Smooth muscle cell of the brain vasculature (primary cell): ENCODE results near the gene GPR141.

Source experiments
- DNase-seq: peaks from one replicate; pipeline ENCODE4 v3.0.0-alpha.2; 2012; ENCODE audit warnings: low read depth, low spot score

GPR141 gene

GRCh38 chr7:37683246-37684120 is at the start of gene GPR141:
TSS of gene GPR141 (plus strand) at chr7:37683766. CDS start at chr7:37740394, 56,628 bp downstream.
- DNase-seq: no peak

- no peak for DNase-seq
Observed at GRCh38 chr7:37635346-37635745, 48.2 kb upstream of the GPR141 start.

- no peak for DNase-seq
Observed at GRCh38 chr7:37642028-37642540, 41.5 kb upstream of the GPR141 start.

DNA sequence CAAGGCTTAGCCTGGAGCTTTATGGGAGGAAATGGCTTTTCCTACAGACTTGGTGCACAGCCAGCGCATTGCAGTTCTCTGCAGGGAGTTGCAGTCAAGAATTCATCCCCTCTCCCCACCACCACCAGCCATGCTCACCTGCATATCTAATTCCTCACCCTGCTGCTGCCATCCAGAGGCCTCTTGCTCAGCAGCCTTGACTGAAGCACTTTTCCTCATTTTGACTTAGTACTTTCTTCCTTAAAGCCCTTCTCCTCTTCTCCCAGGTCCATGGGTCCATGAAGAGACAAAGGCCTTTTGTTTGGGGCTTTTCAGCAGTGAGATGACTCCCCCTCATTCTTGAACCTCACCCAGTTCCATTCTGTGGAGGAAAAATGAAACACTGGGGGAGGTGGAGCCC is 39.7 kb upstream of the GPR141 start:
- no peak for DNase-seq

DNA sequence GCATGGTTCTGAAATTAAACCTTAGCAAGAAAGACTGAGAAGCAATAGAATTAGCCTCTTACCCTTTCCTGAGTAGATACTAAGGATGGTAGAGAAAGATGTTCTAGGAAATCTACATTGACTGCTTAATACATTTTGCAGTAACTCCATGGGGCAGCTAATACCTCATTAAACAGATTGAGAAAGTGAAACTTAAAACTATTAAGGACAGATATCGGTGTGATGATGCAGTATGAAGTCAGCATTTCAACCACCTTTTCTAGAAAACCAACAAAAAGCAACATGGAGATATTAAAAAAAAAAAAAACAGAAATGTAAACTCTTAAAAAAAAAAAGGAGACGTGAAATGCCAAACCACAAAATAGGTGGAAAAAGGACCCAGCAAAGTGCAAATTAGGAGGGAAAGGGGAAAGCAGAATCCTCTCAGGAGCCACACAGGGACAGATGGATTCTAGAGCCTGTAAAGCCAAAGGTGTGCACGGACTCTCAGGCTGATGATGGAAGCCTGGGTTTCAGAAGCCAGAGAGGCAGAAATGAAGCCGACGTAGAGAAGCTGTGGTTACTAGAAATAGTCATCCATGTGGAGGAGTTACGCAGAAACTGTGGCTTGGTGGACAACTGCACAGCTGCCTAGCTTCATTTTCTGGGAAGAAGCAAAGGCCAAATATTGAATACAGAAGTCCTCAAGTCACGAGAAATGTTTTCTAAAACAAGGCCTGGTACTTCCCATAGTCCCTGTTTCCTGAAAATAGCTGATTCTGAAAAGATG is 38.1 kb upstream of the GPR141 start:
- no peak for DNase-seq

GRCh38 chr7:37656913-37657530 is 26.5 kb upstream of the GPR141 start:
- DNase-seq: no peak

DNA sequence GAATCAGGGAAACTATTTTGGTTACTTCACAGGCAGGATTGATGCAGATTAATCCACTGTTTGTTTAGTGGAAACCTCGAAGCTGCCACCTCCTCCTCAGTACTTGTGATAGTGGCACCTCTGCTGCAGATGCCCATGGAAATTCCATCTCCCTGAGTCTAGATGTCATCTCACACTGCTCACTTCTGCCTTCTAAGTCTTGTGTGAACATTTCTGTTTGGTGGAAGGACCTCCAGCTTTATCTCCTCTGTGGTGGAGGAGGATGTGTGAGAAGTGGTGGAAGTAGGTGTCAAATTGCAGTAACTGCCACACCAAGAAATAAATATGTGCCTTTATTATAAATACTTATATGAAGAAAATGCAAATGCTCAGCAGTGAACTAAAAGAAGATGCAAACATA is 25.8 kb upstream of the GPR141 start:
- DNase-seq: no peak

DNA sequence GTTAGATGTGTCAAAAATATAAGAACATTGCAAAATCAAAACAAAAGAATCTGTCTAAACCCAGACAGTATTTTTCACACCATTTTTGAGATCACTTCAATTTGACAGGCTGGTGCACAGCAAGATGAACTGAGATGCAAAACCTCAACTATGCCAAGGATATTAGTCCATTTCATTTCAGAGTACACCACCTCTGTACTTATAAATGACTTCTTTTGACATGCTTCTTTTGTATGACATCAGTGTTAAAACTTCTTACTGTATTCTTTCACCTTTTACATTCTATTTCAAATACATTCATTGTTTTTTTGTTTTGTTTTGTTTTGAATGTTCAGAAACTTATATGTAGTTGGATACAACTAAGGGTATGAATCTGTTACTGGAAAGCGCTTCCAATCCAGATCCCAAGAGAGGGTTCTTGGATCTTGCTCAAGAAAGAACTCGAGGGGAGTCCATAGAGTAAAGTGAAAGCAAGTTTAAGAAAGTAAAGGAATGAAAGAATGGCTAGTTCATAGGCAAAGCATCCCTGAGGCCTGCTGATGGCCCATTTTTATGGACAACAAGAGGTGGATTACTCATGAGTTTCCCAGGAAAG is 23.5 kb upstream of the GPR141 start:
- no peak for DNase-seq

DNA sequence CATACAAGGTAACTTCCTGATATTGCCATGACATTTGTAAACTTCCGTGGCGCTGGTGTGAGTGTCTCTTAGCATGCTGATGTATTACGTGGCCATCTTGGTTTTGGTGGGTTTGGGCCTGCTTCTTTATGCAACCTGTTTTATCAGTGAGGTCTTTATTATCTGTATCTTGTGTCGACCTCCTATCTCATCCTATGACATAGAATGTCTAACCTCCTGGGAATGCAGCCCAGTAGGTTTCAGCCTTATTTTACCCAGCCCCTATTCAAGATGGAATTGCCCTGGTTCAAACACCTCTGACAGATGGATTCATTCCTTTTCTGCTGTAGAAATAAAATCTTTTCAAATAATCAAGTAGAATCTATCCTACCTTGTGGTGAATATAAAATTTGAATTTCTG is 23.0 kb upstream of the GPR141 start:
- DNase-seq: no peak

DNA sequence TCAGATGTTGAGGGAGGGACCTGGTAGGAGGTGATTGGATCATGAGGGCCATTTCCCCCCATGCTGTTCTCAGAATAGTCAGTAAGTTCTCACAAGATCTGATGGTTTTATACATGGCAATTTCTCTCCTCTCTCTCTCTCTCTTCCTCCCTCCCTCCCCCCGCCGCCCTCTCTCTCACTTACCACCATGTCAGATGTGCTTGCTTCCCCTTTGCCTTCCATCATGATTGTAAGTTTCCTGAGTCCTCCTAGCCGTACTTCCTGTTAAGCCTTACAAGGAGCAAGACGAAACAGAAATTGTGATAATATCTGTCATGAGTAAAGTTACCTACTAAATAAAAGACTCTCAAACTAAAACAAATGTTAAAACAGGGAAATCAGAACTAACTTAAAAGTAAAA is 19.9 kb upstream of the GPR141 start:
- DNase-seq: no peak

DNA sequence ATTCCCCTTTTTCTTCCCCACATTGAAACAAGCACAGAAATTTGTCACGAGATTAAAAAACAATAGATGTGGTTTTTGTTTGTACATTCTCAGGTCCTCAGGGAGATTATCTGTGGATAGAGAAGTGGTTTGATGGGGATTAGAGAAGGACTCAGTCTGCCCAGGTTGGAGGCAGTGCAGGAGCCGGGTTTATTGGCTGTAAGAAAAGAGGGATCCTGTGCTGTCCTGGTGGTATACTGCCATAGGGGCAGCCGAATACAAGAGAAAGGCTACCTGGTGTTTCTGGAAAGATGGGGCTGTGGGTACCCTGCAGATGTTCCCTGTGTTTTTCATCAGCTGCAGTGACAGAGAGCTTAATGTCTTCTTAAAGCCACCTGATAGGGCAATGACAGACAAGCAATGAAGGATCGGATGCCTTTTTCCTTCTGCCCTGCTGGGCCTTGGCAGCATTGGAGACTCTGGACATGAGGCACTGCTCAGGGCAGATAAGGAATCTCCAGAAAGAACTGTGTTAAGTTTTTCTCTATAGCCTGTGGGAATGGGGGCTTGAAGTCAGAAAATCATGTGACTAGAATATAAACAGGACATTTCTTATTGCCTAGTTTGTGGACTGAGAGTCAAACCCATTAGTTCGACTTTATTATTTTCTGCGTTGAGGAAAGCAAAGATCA is 18.1 kb upstream of the GPR141 start:
- no peak for DNase-seq

DNA sequence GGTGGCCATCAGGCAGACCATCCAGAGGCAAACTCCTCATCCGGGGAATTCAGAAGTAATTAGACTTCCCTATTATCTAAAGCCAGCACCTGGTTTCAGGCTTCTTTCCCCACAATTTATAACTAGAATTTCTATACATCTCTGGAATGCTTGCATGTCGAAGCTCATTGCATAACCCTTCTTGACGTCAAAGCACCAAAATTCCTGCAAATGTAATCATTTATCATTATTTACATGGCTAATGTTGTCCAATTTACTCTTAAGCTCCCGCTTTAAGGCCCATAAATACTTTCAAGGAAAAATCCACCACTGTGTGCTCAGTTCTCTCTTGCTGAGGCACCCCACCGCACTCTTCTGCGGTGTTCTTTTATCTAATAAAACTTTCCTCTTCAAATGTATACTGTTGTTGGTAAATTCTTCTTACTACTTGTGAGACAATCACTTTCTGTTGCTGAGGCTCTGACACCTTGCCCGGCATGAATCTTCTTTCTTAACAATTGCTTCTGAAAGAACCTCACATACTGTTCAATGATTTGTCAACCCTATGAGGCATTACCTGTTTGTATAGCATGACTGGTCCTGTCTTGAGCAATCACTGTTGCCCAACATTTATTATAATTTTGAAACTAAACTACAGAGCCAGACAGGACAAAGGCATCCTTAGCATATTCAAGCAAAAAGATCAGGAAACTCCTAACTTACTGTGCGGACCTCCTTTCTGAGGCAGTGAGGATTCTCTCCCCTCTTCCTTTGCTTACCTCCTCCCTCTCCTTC is 17.4 kb upstream of the GPR141 start:
- DNase-seq: no peak

DNA sequence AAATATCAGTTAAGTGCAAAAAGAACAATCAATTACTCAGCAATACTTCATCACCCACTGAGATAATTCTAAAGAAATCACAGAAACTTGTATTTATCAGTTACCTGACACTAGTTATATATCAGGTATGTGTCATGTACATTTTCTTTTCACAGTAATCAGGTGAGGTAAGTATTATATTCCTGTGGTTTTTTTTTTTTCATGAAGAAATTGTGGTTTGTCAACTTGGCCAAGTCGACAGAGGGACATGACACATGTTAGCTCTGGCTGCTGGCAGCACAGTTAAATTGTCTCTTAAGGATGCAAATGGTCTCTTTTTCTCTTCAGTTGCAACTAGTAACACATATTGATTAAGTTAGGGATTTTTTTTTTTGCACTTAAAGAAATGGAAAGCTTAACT is 13.7 kb upstream of the GPR141 start:
- DNase-seq: no peak

GRCh38 chr7:37670436-37670835 is 13.1 kb upstream of the GPR141 start:
- DNase-seq: no peak

DNA sequence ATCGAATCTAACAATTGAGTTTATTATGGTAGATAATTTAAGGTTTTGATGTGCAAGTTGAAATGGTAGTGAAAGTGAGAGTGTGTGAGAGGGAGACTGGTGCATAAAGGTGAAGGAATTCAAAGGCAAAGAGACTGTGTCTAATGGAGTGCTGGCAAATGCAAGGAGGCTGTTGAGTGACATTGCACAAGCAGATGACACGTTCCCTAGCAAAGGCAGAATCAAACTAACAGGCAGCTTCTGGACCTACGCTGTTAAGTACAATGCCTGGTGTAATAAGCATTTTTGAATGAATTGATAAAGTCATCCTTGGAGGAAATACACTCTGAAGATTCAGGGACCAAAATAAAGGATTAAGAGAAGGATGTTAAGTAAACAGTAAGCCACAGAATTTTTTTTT is 11.7 kb upstream of the GPR141 start:
- DNase-seq: no peak

GRCh38 chr7:37672926-37673325 is 10.6 kb upstream of the GPR141 start:
- no peak for DNase-seq

GRCh38 chr7:37673523-37673922 is 10.0 kb upstream of the GPR141 start:
- no peak for DNase-seq

DNA sequence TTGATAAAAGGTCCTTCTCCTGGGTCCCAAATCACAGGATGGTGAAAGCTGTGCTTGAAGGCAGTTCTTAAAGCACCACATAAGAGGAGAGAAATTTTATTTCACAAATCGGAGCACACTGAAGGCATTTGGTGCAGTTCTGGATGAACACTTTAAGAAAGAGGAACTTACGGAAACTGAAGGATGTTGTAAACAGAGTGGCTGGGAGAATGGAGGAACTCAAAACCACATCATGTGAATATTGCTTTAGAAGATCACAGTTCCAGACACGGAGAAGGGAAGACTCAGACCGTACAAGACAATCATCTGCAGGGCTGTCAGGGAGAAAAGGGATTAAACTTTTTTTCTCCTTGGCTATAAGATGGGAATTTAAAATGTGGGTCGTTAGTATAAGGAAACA is 9.0 kb upstream of the GPR141 start:
- DNase-seq: no peak

DNA sequence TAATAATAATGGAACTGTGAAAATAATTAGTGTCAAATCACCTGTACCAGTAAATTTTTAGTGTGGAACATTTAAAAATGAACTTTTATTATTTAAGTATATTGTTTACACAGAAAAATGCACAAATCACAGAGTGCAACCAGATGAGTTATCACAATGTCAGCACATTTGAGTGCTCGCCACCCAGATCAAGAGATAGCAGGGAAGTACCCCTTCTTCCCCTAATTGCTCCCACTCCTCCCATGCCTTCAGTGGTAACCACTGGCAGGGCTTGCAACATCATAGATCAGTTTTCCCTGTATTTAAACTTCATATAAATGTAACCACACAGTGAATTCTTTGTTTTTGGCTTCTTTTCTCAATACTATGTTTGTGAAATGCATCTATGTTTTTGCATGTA is 7.8 kb upstream of the GPR141 start:
- no peak for DNase-seq

DNA sequence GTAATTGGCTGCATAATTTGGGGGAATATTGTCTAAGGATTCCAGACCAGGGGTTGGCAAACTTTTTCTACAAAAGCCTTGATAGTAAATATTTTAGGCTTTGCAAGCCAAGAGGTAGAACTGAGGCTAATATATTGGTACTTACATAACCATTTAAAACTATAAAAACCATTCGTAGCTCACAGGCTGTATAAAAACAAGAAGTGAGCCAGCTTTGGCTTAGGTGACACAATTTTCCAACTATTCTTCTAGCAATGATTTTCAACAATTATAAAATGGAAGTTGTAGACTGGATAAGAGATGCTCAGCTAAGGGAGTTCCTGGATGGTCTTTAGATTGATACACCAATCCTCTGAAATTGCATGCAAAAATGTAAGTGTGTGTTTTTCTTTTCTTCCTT is 1.4 kb downstream of the GPR141 start:
- no peak for DNase-seq
